Measurements from ENCODE around the gene YDJC. TPM values are rescaled to one million over a fixed set of nuclear protein-coding genes. Genes with fewer than 3 reads are reported as not detected.

Gene YDJC
- total and polyA plus RNA-seq, 9 of the 15 experiments (the other 6 are each of a cell fraction or from before 2014, with no cell fraction given), result 13.5 to 871 (median 164) TPM

GRCh38 chr22:21677606-21678443 lies 48.0 kb upstream of the YDJC start (continued):
- peak; percentile 73; the same call in 1 of the 2 replicates for TF ChIP-seq ZBTB26 (CRISPR knock-in tag; IDR thresholded peaks at IDR 0.05)
- TF ChIP-seq POLR2B (IDR thresholded peaks at IDR 0.05; ENCODE audit: low read depth, partially characterized antibody), result peak; percentile 43
- TF ChIP-seq, protein P1, sequence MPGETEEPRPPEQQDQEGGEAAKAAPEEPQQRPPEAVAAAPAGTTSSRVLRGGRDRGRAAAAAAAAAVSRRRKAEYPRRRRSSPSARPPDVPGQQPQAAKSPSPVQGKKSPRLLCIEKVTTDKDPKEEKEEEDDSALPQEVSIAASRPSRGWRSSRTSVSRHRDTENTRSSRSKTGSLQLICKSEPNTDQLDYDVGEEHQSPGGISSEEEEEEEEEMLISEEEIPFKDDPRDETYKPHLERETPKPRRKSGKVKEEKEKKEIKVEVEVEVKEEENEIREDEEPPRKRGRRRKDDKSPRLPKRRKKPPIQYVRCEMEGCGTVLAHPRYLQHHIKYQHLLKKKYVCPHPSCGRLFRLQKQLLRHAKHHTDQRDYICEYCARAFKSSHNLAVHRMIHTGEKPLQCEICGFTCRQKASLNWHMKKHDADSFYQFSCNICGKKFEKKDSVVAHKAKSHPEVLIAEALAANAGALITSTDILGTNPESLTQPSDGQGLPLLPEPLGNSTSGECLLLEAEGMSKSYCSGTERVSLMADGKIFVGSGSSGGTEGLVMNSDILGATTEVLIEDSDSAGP (CRISPR knock-in tag; IDR thresholded peaks at IDR 0.05), result 0 out of 2 replicates have a peak, but pooled peaks have one; percentile 33
- peak; percentile 6; the same call in 1 of the 2 replicates for TF ChIP-seq ELF4 (CRISPR knock-in tag; IDR thresholded peaks at IDR 0.05)
- no peak for TF ChIP-seq SRSF7 (optimal IDR thresholded peaks at IDR 0.05; ENCODE audit: low read depth, low read length)
- 0 out of 2 replicates have a peak, but pooled peaks have one; percentile 7 for TF ChIP-seq PBX2 (CRISPR knock-in tag; IDR thresholded peaks at IDR 0.05; ENCODE audit: low read depth)
- TF ChIP-seq PBX2 (tag; conservative IDR thresholded peaks at IDR 0.05; ENCODE audit: low read depth), result no peak
- TF ChIP-seq THRB (CRISPR knock-in tag; conservative IDR thresholded peaks at IDR 0.05), result peak; percentile 48; the same call in 1 of the 2 replicates
- TF ChIP-seq BRCA1 (IDR thresholded peaks at IDR 0.05), result no peak
- peak; percentile 90; the same call in 1 of the 2 replicates for TF ChIP-seq BRCA1 (CRISPR knock-in tag; IDR thresholded peaks at IDR 0.05)
- TF ChIP-seq CXXC5 (CRISPR knock-in tag; IDR thresholded peaks at IDR 0.05), result no peak
- 0 out of 2 replicates have a peak, but pooled peaks have one; percentile 25 for TF ChIP-seq ZNF57 (CRISPR knock-in tag; IDR thresholded peaks at IDR 0.05)
- TF ChIP-seq SUPT5H (IDR thresholded peaks at IDR 0.05), result peak; percentile 64

All from K562 (cell line).